ENCODE measurements around the gene SELENOS.

The SELENOS gene

GRCh38 chr15:101325263-101326025 lies 48.2 kb upstream of the SELENOS start:
- H3K4me3 ChIP-seq (ENCODE audit: low read length), result no peak overlapping the region
- no peaks in the 10 kb centered on the region for H3K9me2 ChIP-seq (replicated peaks; ENCODE audit: insufficient read depth, low read length)
- H3F3A ChIP-seq (ENCODE audit: insufficient read depth, low read length), result no peaks in the 10 kb centered on the region
- no peak overlapping the region for H3K9ac ChIP-seq (ENCODE audit: low read length)
- DNase-seq, result no peak
- H3K27me3 ChIP-seq (replicated peaks; ENCODE audit: insufficient read depth, low read length), result peaks cover 74% of the 10 kb centered on the region
- H4K20me1 ChIP-seq (ENCODE audit: insufficient read depth, low read length), result no peaks in the 10 kb centered on the region
- no peak overlapping the region for H3K4me2 ChIP-seq (ENCODE audit: low read depth, low read length)
- TF ChIP-seq EZH2 (optimal IDR thresholded peaks at IDR 0.05; ENCODE audit: low read depth, low read length) (no peak), EZH2phosphoT487 (IDR thresholded peaks at IDR 0.05; ENCODE audit: low read length) (no peak), CTCF (IDR thresholded peaks at IDR 0.05; ENCODE audit: low read length) (no peak)
- H2AFZ ChIP-seq (ENCODE audit: low read length), result no peak overlapping the region
- no peak overlapping the region for H3K27ac ChIP-seq (ENCODE audit: low read length)
- H3K4me1 ChIP-seq (ENCODE audit: low read length), result no peaks in the 10 kb centered on the region
- H3K9me3 ChIP-seq (replicated peaks; ENCODE audit: insufficient read depth, low read length), result no peaks in the 10 kb centered on the region
- H3K79me2 ChIP-seq (ENCODE audit: low read length), result no peaks in the 10 kb centered on the region
- H3K36me3 ChIP-seq (replicated peaks; ENCODE audit: insufficient read depth, low read length), result no peaks in the 10 kb centered on the region

- H3K79me2 ChIP-seq (ENCODE audit: low read length), result no peaks in the 10 kb centered on the region
- no peaks in the 10 kb centered on the region for H3F3A ChIP-seq (ENCODE audit: insufficient read depth, low read length)
- no peak overlapping the region for H3K4me2 ChIP-seq (ENCODE audit: low read depth, low read length)
- H4K20me1 ChIP-seq (ENCODE audit: insufficient read depth, low read length), result no peaks in the 10 kb centered on the region
- H3K27me3 ChIP-seq (replicated peaks; ENCODE audit: insufficient read depth, low read length), result peaks cover 79% of the 10 kb centered on the region
- TF ChIP-seq EZH2phosphoT487 (IDR thresholded peaks at IDR 0.05; ENCODE audit: low read length), result no peak
- TF ChIP-seq CTCF (IDR thresholded peaks at IDR 0.05; ENCODE audit: low read length), result no peak
- TF ChIP-seq EZH2 (optimal IDR thresholded peaks at IDR 0.05; ENCODE audit: low read depth, low read length), result no peak
- no peaks in the 10 kb centered on the region for H3K9me3 ChIP-seq (replicated peaks; ENCODE audit: insufficient read depth, low read length)
- no peaks in the 10 kb centered on the region for H3K9me2 ChIP-seq (replicated peaks; ENCODE audit: insufficient read depth, low read length)
- H3K4me1 ChIP-seq (ENCODE audit: low read length), result no peaks in the 10 kb centered on the region
- no peak for DNase-seq
- no peak overlapping the region for H3K4me3 ChIP-seq (ENCODE audit: low read length)
- no peak overlapping the region for H3K9ac ChIP-seq (ENCODE audit: low read length)
- no peak overlapping the region for H3K27ac ChIP-seq (ENCODE audit: low read length)
- H2AFZ ChIP-seq (ENCODE audit: low read length), result no peak overlapping the region
- no peaks in the 10 kb centered on the region for H3K36me3 ChIP-seq (replicated peaks; ENCODE audit: insufficient read depth, low read length)
Observed at GRCh38 chr15:101324524-101325177, 47.4 kb upstream of the SELENOS start.

- Histone ChIP-seq H3K27me3 (replicated peaks; ENCODE audit: insufficient read depth, low read length) (peaks cover 86% of the 10 kb centered on the region), H3F3A (ENCODE audit: insufficient read depth, low read length) (no peaks in the 10 kb centered on the region), H3K4me2 (ENCODE audit: low read depth, low read length) (no peak overlapping the region), H3K9me2 (replicated peaks; ENCODE audit: insufficient read depth, low read length) (no peaks in the 10 kb centered on the region), H3K4me1 (ENCODE audit: low read length) (no peaks in the 10 kb centered on the region), H4K20me1 (ENCODE audit: insufficient read depth, low read length) (no peaks in the 10 kb centered on the region), H3K79me2 (ENCODE audit: low read length) (no peaks in the 10 kb centered on the region), H2AFZ (ENCODE audit: low read length) (no peak overlapping the region), H3K9ac (ENCODE audit: low read length) (no peak overlapping the region), H3K4me3 (ENCODE audit: low read length) (no peak overlapping the region), H3K9me3 (replicated peaks; ENCODE audit: insufficient read depth, low read length) (no peaks in the 10 kb centered on the region), H3K36me3 (replicated peaks; ENCODE audit: insufficient read depth, low read length) (no peaks in the 10 kb centered on the region), H3K27ac (ENCODE audit: low read length) (no peak overlapping the region)
- TF ChIP-seq EZH2 (optimal IDR thresholded peaks at IDR 0.05; ENCODE audit: low read depth, low read length) (no peak), EZH2phosphoT487 (IDR thresholded peaks at IDR 0.05; ENCODE audit: low read length) (no peak)
- no peak for DNase-seq
Observed at GRCh38 chr15:101323793-101324523, 46.7 kb upstream of the SELENOS start.
